Putamen (tissue), 1 donor: ENCODE data around the gene PPP1R3G.

Experiments
- DNase-seq: peaks from one replicate; pipeline ENCODE4 v3.0.0-alpha.2; 2016; ENCODE audit warnings: low spot score

PPP1R3G gene

GRCh38 chr6:5072440-5072839, 12.7 kb upstream of the PPP1R3G start:
- DNase-seq, result no peak

GRCh38 chr6:5073992-5074391, 11.1 kb upstream of the PPP1R3G start:
- no peak for DNase-seq

GRCh38 chr6:5076931-5077330, 8.2 kb upstream of the PPP1R3G start:
- DNase-seq, result no peak

- DNase-seq, result no peak
Measured at GRCh38 chr6:5078121-5078669, 6.9 kb upstream of the PPP1R3G start.

GRCh38 chr6:5079692-5080091, 5.4 kb upstream of the PPP1R3G start:
- DNase-seq, result no peak

GRCh38 chr6:5080574-5080973, 4.6 kb upstream of the PPP1R3G start:
- DNase-seq, result no peak

GRCh38 chr6:5081182-5081581, 4.0 kb upstream of the PPP1R3G start:
- DNase-seq, result no peak

- DNase-seq, result no peak
Measured at GRCh38 chr6:5081955-5082354, 3.2 kb upstream of the PPP1R3G start.

GRCh38 chr6:5082487-5083306, 2.4 kb upstream of the PPP1R3G start:
- no peak for DNase-seq

- no peak for DNase-seq
Measured at GRCh38 chr6:5083307-5083583, 1.9 kb upstream of the PPP1R3G start.

- DNase-seq, result no peak
Measured at GRCh38 chr6:5083813-5084359, 1.3 kb upstream of the PPP1R3G start.

- no peak for DNase-seq
Measured at GRCh38 chr6:5084360-5084780, 771 bp upstream of the PPP1R3G start.

- DNase-seq, result no peak
Measured at GRCh38 chr6:5085648-5086293, 630 bp downstream of the PPP1R3G start.

GRCh38 chr6:5086294-5086890, 1.3 kb downstream of the PPP1R3G start:
- DNase-seq, result no peak

- DNase-seq, result peak; percentile 64
Measured at GRCh38 chr6:5087389-5087788, 2.2 kb downstream of the PPP1R3G start.

- no peak for DNase-seq
Measured at GRCh38 chr6:5088780-5089179, 3.6 kb downstream of the PPP1R3G start.

- no peak for DNase-seq
Measured at GRCh38 chr6:5089481-5090438, 4.6 kb downstream of the PPP1R3G start.

GRCh38 chr6:5090603-5091002, 5.5 kb downstream of the PPP1R3G start:
- no peak for DNase-seq

- no peak for DNase-seq
Measured at GRCh38 chr6:5091210-5092069, 6.3 kb downstream of the PPP1R3G start.

- no peak for DNase-seq
Measured at GRCh38 chr6:5093231-5094015, 8.3 kb downstream of the PPP1R3G start.
